ENCODE results near the gene L3MBTL2.

The L3MBTL2 gene

GRCh38 chr22:41217553-41218157, 12.5 kb downstream of the L3MBTL2 start:
- H3K9ac ChIP-seq (ENCODE audit: low read length): no peak overlapping the region
- peaks cover 8% of the 10 kb centered on the region for H3K36me3 ChIP-seq (ENCODE audit: control insufficient read depth, insufficient read depth, low read length)
- H3K4me3 ChIP-seq (ENCODE audit: low read length): no peak overlapping the region
- peaks cover 16% of the 10 kb centered on the region for H3K4me1 ChIP-seq (ENCODE audit: control insufficient read depth, insufficient read depth, low read length)
- no peaks in the 10 kb centered on the region for H3K9me3 ChIP-seq (ENCODE audit: control insufficient read depth, low read length)
- H3K27me3 ChIP-seq (ENCODE audit: control insufficient read depth, insufficient read depth, low read length): no peaks in the 10 kb centered on the region

GRCh38 chr22:41222846-41223507, 17.9 kb downstream of the L3MBTL2 start:
- no peaks in the 10 kb centered on the region for H3K27me3 ChIP-seq (ENCODE audit: control insufficient read depth, insufficient read depth, low read length)
- no peak overlapping the region for H3K4me3 ChIP-seq (ENCODE audit: low read length)
- H3K4me1 ChIP-seq (ENCODE audit: control insufficient read depth, insufficient read depth, low read length): peaks cover 3% of the 10 kb centered on the region
- H3K9ac ChIP-seq (ENCODE audit: low read length): no peak overlapping the region
- H3K36me3 ChIP-seq (ENCODE audit: control insufficient read depth, insufficient read depth, low read length): peaks cover 19% of the 10 kb centered on the region
- H3K9me3 ChIP-seq (ENCODE audit: control insufficient read depth, low read length): no peaks in the 10 kb centered on the region

GRCh38 chr22:41223535-41223934, 18.4 kb downstream of the L3MBTL2 start:
- H3K4me3 ChIP-seq (ENCODE audit: low read length): no peak overlapping the region
- H3K4me1 ChIP-seq (ENCODE audit: control insufficient read depth, insufficient read depth, low read length): no peaks in the 10 kb centered on the region
- no peak overlapping the region for H3K9ac ChIP-seq (ENCODE audit: low read length)
- peaks cover 19% of the 10 kb centered on the region for H3K36me3 ChIP-seq (ENCODE audit: control insufficient read depth, insufficient read depth, low read length)
- H3K9me3 ChIP-seq (ENCODE audit: control insufficient read depth, low read length): no peaks in the 10 kb centered on the region
- H3K27me3 ChIP-seq (ENCODE audit: control insufficient read depth, insufficient read depth, low read length): no peaks in the 10 kb centered on the region

GRCh38 chr22:41226723-41227655, 21.9 kb downstream of the L3MBTL2 start:
- Histone ChIP-seq H3K9ac (ENCODE audit: low read length) (no peak overlapping the region), H3K4me3 (ENCODE audit: low read length) (no peak overlapping the region), H3K4me1 (ENCODE audit: control insufficient read depth, insufficient read depth, low read length) (no peaks in the 10 kb centered on the region), H3K27me3 (ENCODE audit: control insufficient read depth, insufficient read depth, low read length) (no peaks in the 10 kb centered on the region), H3K9me3 (ENCODE audit: control insufficient read depth, low read length) (no peaks in the 10 kb centered on the region), H3K36me3 (ENCODE audit: control insufficient read depth, insufficient read depth, low read length) (peaks cover 11% of the 10 kb centered on the region)

DNA sequence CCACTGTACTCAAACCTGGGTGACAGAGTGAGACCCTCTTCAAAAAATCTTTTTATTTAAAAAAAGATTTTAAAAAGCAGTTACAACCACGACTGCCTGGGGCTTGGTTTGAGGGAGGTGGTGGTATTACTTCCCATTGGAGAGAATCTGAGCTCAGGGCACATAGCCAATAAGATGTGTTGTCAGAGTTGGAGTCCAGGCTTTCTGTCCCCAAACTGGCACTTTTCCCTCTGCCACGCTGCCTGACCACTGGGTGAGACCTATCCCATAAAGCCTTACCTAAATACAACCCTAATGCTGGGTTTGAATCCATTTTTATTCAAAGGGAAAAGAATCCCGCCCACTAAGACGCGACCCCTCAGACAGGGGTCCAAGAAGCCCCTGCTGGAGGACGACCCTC, 24.1 kb downstream of the L3MBTL2 start:
- no peak overlapping the region for H3K4me3 ChIP-seq (ENCODE audit: low read length)
- no peaks in the 10 kb centered on the region for H3K27me3 ChIP-seq (ENCODE audit: control insufficient read depth, insufficient read depth, low read length)
- H3K36me3 ChIP-seq (ENCODE audit: control insufficient read depth, insufficient read depth, low read length): peaks cover 11% of the 10 kb centered on the region
- no peaks in the 10 kb centered on the region for H3K9me3 ChIP-seq (ENCODE audit: control insufficient read depth, low read length)
- no peak overlapping the region for H3K9ac ChIP-seq (ENCODE audit: low read length)
- H3K4me1 ChIP-seq (ENCODE audit: control insufficient read depth, insufficient read depth, low read length): no peaks in the 10 kb centered on the region

- Histone ChIP-seq H3K9ac (ENCODE audit: low read length) (no peak overlapping the region), H3K36me3 (ENCODE audit: control insufficient read depth, insufficient read depth, low read length) (peaks cover 11% of the 10 kb centered on the region), H3K4me3 (ENCODE audit: low read length) (no peak overlapping the region), H3K9me3 (ENCODE audit: control insufficient read depth, low read length) (no peaks in the 10 kb centered on the region), H3K27me3 (ENCODE audit: control insufficient read depth, insufficient read depth, low read length) (no peaks in the 10 kb centered on the region), H3K4me1 (ENCODE audit: control insufficient read depth, insufficient read depth, low read length) (no peaks in the 10 kb centered on the region)
Observed at GRCh38 chr22:41229730-41230400, 24.8 kb downstream of the L3MBTL2 start.

DNA sequence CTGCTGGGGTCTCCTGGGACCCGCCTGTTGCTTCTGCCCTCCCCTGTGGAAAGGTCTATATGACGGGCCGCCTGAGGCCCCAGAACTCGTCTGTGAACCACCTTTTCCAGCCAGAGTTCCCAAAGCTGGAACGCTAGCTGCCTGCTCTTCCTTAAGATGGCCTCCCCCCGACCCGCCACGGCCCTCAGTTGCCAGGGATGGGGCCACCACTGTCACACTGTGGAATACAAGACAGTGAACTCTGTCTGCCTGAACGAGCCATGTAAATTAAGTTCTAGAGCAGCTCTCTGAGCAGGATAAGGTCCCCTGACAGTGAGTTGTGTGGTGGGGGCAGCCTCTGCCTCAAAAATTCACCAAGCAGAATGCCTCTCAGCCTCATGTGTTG, 25.3 kb downstream of the L3MBTL2 start:
- H3K9ac ChIP-seq (ENCODE audit: low read length): no peak overlapping the region
- H3K27me3 ChIP-seq (ENCODE audit: control insufficient read depth, insufficient read depth, low read length): no peaks in the 10 kb centered on the region
- peaks cover 11% of the 10 kb centered on the region for H3K36me3 ChIP-seq (ENCODE audit: control insufficient read depth, insufficient read depth, low read length)
- H3K9me3 ChIP-seq (ENCODE audit: control insufficient read depth, low read length): no peaks in the 10 kb centered on the region
- H3K4me1 ChIP-seq (ENCODE audit: control insufficient read depth, insufficient read depth, low read length): no peaks in the 10 kb centered on the region
- H3K4me3 ChIP-seq (ENCODE audit: low read length): no peak overlapping the region

DNA sequence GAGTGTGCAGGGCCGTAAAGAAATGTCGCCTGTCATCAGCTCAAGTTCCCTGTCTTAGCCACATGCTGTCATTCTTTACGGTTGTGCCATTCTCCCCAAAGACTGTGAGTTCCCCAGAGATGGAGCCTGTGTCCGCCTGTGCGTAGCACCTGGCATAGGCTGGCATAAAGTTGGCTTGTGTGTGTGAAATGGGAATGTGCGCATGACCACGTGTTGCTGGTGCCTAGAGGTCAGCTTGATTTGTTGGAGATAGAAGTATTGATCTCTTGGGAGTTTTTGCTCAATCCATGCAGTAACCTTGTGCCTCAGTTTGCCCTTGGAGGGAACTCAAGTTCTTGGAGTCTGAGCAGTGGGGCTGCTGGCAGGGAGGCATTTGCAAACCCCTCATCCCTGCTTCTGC, 26.3 kb downstream of the L3MBTL2 start:
- H3K9ac ChIP-seq (ENCODE audit: low read length): no peak overlapping the region
- no peak overlapping the region for H3K4me3 ChIP-seq (ENCODE audit: low read length)
- H3K9me3 ChIP-seq (ENCODE audit: control insufficient read depth, low read length): no peaks in the 10 kb centered on the region
- no peaks in the 10 kb centered on the region for H3K4me1 ChIP-seq (ENCODE audit: control insufficient read depth, insufficient read depth, low read length)
- H3K36me3 ChIP-seq (ENCODE audit: control insufficient read depth, insufficient read depth, low read length): peaks cover 9% of the 10 kb centered on the region
- no peaks in the 10 kb centered on the region for H3K27me3 ChIP-seq (ENCODE audit: control insufficient read depth, insufficient read depth, low read length)

GRCh38 chr22:41234815-41235695, 29.9 kb downstream of the L3MBTL2 start:
- no peaks in the 10 kb centered on the region for H3K36me3 ChIP-seq (ENCODE audit: control insufficient read depth, insufficient read depth, low read length)
- H3K4me3 ChIP-seq (ENCODE audit: low read length): no peak overlapping the region
- peaks cover 16% of the 10 kb centered on the region for H3K4me1 ChIP-seq (ENCODE audit: control insufficient read depth, insufficient read depth, low read length)
- H3K9me3 ChIP-seq (ENCODE audit: control insufficient read depth, low read length): no peaks in the 10 kb centered on the region
- no peaks in the 10 kb centered on the region for H3K27me3 ChIP-seq (ENCODE audit: control insufficient read depth, insufficient read depth, low read length)
- no peak overlapping the region for H3K9ac ChIP-seq (ENCODE audit: low read length)

DNA sequence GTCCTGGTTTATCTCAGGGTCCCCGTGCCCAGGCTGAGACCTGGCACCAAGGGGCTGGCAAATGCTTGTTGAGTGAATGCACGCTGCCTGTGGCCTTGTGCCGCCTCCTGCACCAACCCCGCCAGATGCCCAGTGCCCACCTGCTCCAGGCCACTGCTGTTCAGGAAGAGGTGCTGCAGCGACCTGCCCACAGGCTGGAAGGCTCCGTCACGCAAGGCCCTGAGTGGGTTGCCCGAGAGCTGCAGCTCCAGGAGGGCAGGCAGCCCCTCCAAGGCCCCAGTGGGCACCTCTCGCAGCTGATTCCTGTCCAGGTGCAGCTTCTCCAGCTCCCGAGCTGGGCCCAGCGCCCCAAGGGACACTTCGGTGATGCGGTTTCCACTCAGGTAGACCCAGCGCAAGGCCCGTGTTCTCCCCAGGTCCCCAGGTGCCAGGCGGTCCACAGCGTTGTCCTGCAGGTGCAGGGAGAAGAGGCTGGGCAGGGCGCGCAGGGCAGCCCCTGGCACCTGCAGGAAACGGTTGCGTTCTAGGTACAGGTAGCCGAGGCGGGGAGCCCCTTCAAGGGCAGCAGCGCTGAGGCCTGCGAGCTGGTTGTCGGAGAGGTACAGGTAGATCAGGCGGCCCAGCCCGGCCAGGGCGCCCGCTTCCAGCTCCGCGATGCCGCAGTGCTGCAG, 32.1 kb downstream of the L3MBTL2 start:
- Histone ChIP-seq H3K9me3 (ENCODE audit: control insufficient read depth, low read length) (no peaks in the 10 kb centered on the region), H3K36me3 (ENCODE audit: control insufficient read depth, insufficient read depth, low read length) (no peaks in the 10 kb centered on the region), H3K4me3 (ENCODE audit: low read length) (peak overlapping the region; percentile 43), H3K4me1 (ENCODE audit: control insufficient read depth, insufficient read depth, low read length) (peaks cover 16% of the 10 kb centered on the region), H3K9ac (ENCODE audit: low read length) (peak overlapping the region; percentile 38), H3K27me3 (ENCODE audit: control insufficient read depth, insufficient read depth, low read length) (peaks cover 5% of the 10 kb centered on the region)
